Measurements from ENCODE around the gene USP21.

Gene USP21

DNA sequence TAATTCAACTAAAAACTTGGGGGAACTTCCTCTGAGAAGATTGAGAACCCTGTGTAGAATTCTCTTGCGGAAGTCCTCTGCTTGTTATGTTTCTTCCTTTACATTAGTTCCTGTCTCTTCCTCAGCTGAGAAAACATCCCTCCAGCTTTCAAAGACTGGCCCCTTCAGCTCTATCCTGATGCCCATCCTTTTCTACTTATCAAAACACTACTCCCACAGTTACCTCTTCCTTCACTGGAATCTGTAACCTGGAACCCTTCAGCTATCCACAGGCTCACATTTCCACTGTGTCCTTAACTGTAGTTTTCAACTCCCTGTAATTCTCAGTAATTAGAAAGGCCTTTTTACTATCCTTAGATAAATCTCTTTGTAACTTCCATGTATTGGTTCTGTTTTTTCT, 20.9 kb upstream of the USP21 start:
- no peak for DNase-seq

DNA sequence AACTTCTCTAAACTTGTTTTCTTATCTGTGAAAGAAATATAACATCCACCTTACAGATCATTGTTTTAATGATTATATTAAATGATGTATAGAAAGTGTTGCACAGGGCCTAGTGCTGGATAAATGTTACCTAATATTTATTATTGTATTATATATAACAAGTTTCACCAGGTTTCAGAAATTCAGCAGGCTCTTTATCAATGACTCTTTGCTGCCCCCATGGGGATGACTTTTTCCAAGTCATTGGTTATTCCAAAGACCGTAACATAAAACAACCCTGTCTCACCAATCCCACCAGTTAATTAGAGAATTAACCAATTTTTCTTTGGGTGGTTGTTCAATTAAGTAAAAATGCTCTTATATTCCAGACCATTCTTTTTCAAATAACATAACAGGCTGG, 19.5 kb upstream of the USP21 start:
- peak; percentile 32 to 67 for DNase-seq

DNA sequence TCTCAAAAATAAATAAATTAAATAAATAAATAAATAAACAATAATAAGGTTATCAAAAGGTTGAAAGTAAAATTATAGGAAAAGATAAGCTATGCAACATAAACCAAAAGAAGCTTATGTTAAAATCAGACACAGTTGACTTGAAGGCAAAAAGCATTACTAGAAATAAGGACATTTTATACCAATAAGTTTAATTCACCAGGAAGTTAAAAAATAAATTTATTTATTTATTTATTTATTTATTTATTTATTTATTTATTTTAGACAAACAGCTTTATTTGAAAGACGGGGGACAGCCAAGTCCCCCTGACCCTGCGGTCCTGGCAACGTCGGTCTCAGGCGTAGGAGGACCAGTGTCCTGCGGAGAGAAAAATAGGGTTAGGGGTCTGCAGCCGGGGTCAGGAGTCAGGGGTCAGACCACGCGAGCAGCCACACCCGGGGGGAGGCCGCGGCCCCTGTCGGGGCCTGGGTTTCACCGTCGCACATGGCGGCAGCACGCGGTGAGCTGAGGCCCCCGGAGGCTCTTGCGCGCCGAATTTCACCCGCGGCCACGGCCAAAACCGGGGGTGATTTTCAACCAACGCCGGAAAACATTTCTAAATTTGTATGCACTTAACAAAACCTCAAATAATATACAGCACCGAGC, 18.4 kb upstream of the USP21 start:
- DNase-seq = no peak

DNA sequence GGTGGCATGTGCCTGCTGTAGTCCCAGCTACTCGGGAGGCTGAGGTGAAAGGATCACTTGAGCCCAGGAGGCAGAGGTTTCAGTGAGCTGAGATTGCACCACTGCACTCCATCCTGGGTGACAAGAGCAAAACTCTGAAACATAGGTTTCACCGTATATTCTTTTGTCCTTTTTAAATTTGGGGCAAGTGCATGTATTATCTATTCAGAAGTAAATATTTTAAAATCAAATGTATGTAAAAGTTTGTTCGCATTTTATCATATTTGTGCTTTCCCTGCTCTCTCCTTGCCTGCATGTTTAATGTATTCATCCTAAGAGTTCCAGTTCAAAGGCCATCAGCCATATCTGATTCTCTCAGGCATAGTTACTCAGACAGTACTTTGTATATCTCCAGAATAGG, 13.5 kb upstream of the USP21 start:
- DNase-seq = no peak

DNA sequence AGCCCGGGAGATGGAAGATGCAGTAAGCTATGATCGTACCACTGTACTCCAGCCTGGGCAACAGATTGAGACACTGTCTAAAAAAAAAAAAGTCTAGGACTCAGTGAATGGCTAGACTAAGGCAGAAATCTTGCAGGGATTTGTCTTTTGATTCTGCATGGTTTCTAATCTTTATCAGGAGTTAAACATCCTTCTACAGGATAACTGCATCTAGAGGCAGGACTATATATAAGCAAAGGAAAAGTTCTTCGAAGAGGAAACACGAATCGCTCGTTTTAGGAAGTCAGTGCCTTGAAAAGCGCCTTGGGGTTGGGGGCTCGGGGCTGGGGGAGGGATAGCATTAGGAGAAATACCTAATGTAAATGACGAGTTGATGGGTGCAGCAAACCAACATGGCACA, 6.1 kb upstream of the USP21 start:
- no peak for DNase-seq

DNA sequence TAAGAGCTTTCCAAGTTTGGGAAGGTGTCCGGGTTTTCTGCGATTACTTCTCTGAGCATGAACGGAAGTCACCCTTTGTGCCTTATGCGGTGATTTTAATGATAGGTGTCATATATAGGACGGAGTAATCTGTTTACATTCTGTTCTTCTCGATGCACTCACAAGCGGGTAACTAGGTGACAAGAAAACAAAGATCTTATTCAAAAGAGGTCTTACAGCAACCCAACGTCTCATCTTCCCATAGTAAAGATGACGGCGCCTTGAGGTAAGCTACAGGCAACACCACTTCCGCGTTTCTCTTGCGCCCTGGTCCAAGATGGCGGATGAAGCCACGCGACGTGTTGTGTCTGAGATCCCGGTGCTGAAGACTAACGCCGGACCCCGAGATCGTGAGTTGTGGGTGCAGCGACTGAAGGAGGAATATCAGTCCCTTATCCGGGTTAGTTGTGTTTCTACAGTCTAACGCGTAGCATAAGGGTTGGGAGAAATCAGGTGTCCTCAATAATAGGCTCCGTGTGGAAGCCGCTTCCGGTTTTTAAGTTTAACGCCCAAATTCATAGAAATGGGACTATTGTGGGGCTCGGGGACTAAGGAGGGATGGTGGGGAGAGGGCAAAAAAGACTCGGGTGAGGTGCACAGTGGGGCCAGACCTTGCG, 5.5 kb upstream of the USP21 start, which contains the start of gene UFC1:
TSS of gene UFC1 (plus strand) at position 297 of the 656 bp plus-strand sequence. CDS start at position 317, 20 bp downstream.
- DNase-seq = peak; percentile 90

DNA sequence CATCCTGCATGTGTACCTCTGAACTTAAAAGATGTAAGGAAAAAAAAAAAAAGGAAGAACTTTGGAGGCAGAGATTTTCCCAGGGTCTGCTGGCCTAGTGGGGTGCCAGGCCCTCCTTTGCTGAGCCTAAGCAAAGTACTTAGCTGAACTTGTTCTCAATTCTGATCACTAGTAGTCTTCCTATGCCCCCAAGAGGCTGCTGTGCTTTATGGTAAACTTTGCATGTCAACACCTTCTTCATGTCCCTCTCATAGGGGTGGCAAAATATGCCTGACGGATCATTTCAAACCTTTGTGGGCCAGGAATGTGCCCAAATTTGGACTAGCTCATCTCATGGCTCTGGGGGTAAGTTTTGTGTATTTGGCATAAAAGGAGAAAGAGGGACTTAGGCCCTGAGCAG, 1.4 kb upstream of the USP21 start:
- no peak for DNase-seq

DNA sequence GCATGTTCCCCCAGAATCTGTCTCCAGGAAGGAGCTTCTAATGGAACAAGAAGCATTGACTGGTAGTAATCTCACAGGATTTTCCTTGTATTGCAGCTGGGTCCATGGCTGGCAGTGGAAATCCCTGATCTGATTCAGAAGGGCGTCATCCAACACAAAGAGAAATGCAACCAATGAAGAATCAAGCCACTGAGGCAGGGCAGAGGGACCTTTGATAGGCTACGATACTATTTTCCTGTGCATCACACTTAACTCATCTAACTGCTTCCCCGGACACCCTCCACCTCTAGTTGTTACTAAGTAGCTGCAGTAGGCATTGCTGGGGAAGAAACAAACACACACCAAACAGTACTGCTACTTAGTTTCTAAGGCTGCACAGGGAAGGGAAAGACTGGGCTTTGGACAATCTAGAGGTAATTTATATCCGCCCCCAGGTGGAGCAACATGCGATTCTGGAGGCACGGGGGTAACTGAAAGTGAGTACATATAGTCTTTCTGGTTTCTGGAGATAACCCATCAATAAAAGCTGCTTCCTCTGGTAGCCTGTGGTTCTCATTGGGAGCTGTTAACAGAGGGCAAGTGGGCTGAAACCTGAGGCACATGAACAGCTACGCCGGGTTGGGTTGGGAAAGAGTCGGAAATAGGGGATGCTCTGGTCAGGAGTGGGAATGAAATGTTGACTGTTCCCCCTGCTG, 837 bp upstream of the USP21 start:
- DNase-seq = no peak

DNA sequence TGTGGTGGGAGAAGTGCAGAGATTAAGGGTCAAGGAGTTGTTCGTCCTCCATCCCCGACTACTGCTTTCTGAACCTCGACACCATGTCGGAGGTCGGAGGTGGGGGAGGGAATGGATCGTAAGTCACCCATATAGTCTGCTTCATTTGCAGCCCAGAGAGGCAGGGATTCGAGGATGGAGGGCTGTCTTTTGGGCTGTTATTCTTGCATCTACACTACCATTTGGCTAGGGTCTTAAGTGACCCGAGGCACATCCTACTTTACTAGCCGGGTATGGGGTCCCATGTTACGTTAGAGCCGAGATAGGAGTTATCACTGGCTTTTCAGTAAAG, 578 bp downstream of the USP21 start:
- DNase-seq = no peak

DNA sequence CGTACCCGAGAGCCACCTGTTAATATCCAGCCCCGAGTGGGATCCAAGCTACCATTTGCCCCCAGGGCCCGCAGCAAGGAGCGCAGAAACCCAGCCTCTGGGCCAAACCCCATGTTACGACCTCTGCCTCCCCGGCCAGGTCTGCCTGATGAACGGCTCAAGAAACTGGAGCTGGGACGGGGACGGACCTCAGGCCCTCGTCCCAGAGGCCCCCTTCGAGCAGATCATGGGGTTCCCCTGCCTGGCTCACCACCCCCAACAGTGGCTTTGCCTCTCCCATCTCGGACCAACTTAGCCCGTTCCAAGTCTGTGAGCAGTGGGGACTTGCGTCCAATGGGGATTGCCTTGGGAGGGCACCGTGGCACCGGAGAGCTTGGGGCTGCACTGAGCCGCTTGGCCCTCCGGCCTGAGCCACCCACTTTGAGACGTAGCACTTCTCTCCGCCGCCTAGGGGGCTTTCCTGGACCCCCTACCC, 1.4 kb downstream of the USP21 start:
- DNase-seq = no peak

DNA sequence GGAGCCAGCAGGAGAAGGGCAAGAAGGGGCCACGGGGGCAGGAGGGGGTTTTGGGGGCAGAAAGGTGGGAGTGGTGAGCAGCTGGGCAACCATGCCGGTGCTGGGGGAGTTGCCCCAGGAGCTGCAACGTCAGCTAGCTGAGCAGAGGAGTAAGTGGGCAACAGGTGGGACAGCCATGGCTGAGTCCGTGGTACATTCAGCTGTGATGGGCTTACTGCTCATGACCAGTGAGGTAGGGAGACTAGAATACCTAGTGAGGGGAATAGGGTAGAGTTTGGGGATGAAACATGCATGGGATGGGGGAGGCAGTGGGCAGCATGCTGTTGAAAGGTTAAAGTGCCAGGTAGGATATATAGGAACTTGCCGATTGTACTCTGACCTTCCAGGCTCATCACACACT, 2.4 kb downstream of the USP21 start:
- DNase-seq = no peak

DNA sequence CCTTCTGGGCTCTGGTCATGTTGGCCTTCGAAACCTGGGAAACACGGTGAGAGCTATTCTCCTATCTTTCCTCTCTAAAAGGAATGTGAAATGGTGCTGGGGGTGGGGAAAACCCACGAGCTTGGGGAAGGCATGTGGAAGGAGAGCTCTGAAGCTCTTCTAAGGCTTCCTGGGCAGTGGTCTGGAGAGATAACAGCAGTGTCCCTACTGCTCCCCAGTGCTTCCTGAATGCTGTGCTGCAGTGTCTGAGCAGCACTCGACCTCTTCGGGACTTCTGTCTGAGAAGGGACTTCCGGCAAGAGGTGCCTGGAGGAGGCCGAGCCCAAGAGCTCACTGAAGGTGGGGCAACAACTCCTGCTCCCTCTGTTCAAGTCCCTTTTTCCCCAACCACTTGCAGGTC, 2.8 kb downstream of the USP21 start:
- no peak for DNase-seq

DNA sequence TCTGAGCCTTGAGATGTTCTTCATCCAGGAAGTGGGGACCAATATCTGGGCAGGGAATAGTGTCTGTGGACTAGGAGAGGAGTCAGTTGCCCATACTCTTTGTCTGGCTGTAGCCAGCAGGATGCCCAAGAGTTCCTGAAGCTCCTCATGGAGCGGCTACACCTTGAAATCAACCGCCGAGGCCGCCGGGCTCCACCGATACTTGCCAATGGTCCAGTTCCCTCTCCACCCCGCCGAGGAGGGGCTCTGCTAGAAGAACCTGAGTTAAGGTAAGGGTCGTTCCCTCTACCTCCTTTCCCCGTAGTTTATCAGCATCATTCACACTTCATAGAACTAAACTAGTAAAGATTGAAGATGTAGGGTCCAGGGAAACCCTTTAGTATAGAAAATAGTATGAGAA, 3.5 kb downstream of the USP21 start:
- no peak for DNase-seq

DNA sequence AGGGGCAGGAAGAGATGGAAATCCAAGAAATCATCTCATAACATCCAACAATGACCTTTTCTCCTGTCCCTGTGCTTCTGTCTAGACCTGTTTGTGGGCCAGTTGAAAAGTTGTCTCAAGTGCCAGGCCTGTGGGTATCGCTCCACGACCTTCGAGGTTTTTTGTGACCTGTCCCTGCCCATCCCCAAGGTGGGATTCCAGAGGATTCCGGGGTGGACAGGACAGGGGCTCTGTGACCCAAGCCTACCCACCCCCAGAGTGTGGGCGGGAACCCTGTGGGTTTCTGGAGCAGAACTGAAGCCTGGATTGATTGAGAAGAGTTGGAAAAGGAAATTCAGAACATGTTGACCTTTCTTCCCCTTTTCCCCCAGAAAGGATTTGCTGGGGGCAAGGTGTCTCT, 4.5 kb downstream of the USP21 start:
- no peak for DNase-seq

DNA sequence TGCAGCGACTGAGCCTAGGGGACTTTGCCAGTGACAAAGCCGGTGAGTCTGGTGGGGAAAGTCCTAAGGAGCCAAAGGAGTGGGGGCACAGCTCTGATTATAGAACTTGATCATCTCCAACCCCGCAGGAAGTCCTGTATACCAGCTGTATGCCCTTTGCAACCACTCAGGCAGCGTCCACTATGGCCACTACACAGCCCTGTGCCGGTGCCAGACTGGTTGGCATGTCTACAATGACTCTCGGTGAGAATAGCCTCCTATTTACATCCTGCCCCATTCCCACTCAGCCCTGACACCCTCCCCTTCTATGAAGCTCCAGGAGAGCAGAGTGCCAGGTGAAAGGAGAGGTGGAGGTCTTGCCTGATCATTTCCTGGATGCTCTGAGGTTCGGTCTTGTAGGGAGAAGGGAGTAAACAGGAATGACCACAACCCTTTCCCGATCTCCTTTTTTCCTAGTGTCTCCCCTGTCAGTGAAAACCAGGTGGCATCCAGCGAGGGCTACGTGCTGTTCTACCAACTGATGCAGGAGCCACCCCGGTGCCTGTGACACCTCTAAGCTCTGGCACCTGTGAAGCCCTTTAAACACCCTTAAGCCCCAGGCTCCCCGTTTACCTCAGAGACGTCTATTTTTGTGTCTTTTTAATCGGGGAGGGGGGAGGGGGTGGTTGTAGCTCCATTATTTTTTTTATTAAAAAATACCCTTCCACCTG, 5.8 kb downstream of the USP21 start:
- DNase-seq = no peak

DNA sequence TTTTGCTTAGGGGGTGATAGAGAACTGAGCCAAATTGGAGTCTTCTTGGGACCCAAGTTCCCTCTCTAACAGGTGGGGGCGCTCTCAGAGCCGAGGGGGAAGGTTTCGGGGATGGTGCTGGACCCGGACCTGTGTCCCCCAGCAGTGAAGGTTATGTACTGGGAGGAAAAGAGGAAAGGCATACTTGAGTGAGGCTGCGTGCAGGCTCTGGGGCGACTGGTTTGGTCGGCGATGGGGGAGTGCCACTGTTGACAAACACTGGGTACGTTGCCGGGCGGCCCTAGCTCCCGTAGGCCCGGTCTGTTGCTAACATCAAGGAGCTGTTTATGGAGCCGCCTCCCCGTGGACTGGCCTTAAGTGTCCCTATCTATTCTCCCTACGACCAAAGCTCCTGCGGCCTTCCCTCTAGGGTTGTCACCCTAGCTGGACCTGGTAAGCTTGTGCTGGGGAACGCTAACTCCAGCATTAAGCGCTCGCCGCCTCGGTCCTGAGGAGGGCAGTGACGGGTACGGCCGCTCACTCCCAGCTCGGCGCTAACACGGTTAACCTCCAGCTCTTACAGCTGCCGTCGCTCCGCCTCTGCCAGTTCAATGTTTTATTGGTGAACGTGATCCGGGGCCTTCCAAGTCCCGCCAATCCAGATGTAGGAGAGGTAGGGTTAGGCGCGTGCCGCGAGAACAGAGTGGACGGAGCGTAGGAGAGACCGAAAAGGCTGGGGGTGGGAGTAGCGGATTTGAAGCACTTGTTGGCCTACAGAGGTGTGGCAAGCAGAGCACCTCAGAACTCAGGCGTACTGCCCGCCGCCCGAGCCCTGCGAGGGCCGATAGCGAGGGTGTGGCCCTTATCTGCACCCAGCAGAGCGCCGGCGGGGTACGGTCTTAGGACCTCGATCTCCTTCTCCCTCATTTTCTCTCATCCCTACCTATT, 6.7 kb downstream of the USP21 start, which contains the start of gene PPOX:
TSS of gene PPOX (plus strand) at position 685 of the 927 bp plus-strand sequence. CDS start 422 bp downstream, outside the sequence.
- peak; percentile 95 to 96 for DNase-seq

DNA sequence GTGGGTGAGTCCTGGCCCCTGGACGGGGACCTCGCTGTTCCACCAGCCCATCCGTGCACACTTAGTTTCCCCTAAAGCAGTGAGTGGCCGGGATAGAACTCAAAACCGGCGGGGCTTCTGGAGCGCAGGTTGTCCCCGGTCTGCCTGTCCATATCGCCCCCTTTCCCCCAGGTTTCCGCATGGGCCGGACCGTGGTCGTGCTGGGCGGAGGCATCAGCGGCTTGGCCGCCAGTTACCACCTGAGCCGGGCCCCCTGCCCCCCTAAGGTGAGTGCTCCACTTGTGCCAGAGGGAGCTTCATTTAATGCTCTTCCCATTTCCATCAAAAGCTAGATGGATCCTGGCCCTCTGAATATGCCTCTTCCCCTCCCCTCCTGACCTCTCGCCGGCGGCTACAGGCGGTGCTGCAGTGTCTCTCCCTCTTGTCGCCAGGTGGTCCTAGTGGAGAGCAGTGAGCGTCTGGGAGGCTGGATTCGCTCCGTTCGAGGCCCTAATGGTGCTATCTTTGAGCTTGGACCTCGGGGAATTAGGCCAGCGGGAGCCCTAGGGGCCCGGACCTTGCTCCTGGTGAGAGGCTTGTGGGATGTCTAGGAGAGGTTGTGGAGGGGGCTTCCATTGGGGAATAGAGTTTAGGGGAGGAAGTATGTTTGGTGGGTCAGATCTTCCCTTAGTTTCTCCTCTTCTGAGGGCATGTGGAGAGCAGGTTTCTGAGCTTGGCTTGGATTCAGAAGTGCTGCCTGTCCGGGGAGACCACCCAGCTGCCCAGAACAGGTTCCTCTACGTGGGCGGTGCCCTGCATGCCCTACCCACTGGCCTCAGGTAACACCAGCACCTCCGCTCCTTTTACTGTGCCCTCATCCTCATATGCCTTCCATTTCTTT, 7.6 kb downstream of the USP21 start:
- no peak for DNase-seq

DNA sequence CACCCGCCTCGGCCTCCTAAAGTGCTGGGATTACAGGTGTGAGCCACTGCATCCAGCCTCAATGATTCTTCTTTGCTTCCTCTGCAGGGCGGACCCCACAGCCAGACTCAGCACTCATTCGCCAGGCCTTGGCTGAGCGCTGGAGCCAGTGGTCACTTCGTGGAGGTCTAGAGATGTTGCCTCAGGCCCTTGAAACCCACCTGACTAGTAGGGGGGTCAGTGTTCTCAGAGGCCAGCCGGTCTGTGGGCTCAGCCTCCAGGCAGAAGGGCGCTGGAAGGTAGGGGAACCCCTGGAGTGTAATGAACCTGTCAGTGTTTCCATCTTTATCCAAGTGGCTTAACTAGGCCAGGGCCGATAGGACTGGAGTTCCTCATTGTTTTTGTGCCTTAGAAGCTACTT, 9.6 kb downstream of the USP21 start:
- DNase-seq = no peak

DNA sequence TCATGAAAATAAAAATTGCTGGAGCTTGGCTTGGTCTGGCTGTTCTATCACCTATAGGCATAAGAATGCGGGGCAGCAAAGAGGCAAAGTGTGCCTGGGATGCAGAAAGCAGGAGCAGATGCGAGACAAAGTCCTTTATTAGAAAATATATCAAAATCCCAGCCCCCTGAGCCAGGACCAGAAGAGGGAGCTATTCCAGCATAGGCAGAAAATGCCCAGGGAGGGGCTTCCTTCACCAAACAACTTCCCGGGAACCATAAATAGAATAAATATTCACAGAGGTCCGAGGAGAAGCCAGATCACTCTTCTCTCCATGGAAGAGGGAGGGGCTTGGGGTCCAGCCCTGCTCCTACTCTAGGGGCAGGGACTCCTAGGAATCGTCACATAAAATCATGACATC, 11.9 kb downstream of the USP21 start:
- no peak for DNase-seq

DNA sequence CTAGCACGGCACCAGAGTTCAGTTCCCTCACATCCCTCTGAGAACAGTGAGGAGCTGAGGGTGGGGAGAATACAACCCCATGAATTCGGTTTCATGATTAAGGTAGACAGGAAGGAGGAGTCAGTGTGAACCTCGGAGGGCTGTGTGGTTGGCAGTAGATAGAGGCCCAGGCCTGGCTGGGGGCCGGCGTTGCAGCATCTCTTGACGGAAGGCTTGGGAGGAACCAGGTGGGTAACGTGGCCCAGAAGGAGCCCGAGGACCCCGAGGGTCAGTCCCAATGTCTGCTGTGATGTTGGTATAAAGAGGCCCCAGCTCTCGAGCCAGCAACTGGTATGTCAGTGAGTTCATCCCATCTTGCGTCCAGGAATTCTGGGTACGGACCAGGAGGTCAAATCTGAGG, 12.4 kb downstream of the USP21 start:
- no peak for DNase-seq

DNA sequence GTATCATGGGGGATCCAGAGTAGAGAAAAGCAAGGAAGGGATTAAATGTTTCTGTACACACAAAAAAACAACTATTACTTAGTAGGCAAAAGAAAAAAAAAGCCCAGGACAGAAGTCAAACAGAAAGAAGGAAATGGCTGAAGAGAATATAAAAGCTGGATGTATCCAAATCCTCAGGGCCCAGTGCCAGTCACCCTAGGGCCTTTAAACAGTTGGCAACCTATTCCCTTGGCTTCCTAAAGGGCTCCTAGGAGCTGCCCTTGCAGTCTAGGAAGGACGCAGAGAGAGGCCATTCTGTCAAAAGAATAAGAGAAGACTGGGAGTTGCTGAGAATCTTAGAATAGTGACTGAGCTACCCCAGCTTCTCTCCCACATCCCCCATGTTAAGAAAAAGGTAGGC, 13.0 kb downstream of the USP21 start:
- no peak for DNase-seq

All from CD4-positive, alpha-beta T cell treated with Interleukin-1 beta for 1 hour (primary cell).